GM23248 (cell line): Measurements from ENCODE around the gene TWNK. TPM values are rescaled to one million over a fixed set of nuclear protein-coding genes. Genes with fewer than 3 reads are reported as not detected.

Source experiments
- DNase-seq: peaks from one replicate; pipeline ENCODE4 v3.0.0-alpha.2; 2015
- H2AFZ ChIP-seq: fragments of 200-600 bp; sonication (generic); 2 replicates; pipeline ENCODE4 v1.6.1; 2016; ENCODE audit warnings: antibody characterized with exemption
- H3F3A ChIP-seq: fragments of 200-600 bp; sonication (generic); 2 replicates; pipeline ENCODE4 v1.6.1; 2016; ENCODE audit warnings: mild to moderate bottlenecking, antibody characterized with exemption, mixed run types; ENCODE audit not compliant: insufficient read depth
- H3K27ac ChIP-seq: fragments of 200-600 bp; sonication (generic); 2 replicates; pipeline ENCODE4 v1.5.1; 2016; ENCODE audit warnings: mild to moderate bottlenecking
- H3K27me3 ChIP-seq: fragments of 200-600 bp; sonication (generic); replicated peaks from 2 replicates; pipeline ENCODE4 v1.6.1; 2016; ENCODE audit warnings: mild to moderate bottlenecking; ENCODE audit not compliant: insufficient read depth
- H3K36me3 ChIP-seq: fragments of 200-600 bp; sonication (generic); 2 replicates; pipeline ENCODE4 v1.6.1; 2016; ENCODE audit warnings: low read depth, mild to moderate bottlenecking
- H3K4me1 ChIP-seq: fragments of 200-600 bp; sonication (generic); 2 replicates; pipeline ENCODE4 v1.6.1; 2016; ENCODE audit warnings: mild to moderate bottlenecking; ENCODE audit not compliant: insufficient read depth
- H3K4me2 ChIP-seq: fragments of 200-600 bp; sonication (generic); one replicate; pipeline ENCODE4 v1.6.1; 2016; ENCODE audit warnings: mild to moderate bottlenecking; ENCODE audit not compliant: unreplicated experiment
- H3K4me3 ChIP-seq: fragments of 200-600 bp; sonication (generic); 2 replicates; pipeline ENCODE4 v1.5.1; 2016; ENCODE audit warnings: mild to moderate bottlenecking
- H3K79me2 ChIP-seq: fragments of 200-600 bp; sonication (generic); 2 replicates; pipeline ENCODE4 v1.6.1; 2016; ENCODE audit warnings: mild to moderate bottlenecking; ENCODE audit not compliant: insufficient read depth
- H3K9ac ChIP-seq: fragments of 200-600 bp; sonication (generic); 2 replicates; pipeline ENCODE4 v1.6.1; 2016; ENCODE audit warnings: mild to moderate bottlenecking
- H3K9me2 ChIP-seq: fragments of 200-600 bp; sonication (generic); 2 replicates; pipeline ENCODE4 v1.6.1; 2016; ENCODE audit warnings: mixed run types, mild to moderate bottlenecking, moderate library complexity; ENCODE audit not compliant: insufficient read depth
- H3K9me3 ChIP-seq: fragments of 200-600 bp; sonication (generic); one replicate; pipeline ENCODE4 v1.6.1; 2017; ENCODE audit warnings: low read depth
- H4K20me1 ChIP-seq: fragments of 200-600 bp; sonication (generic); 2 replicates; pipeline ENCODE4 v1.6.0; 2016; ENCODE audit not compliant: insufficient read depth
- EZH2 ChIP-seq: fragments of 200-600 bp; sonication (generic); IDR thresholded peaks from 2 replicates; pipeline ENCODE4 v1.6.1; 2018; ENCODE audit warnings: antibody characterized with exemption, mild to moderate bottlenecking; ENCODE audit not compliant: insufficient read depth, poor library complexity, severe bottlenecking
- EZH2phosphoT487 ChIP-seq: fragments of 200-600 bp; sonication (generic); IDR thresholded peaks from 2 replicates; pipeline ENCODE4 v1.6.1; 2018; ENCODE audit warnings: antibody characterized with exemption, moderate library complexity, mild to moderate bottlenecking, low read depth; ENCODE audit not compliant: insufficient read depth
- WGBS, 2 experiments: methylation state at CpG; one replicate each; pipeline ENCODE4 v1.1.6; 2015 to 2017; ENCODE audit warnings: low lambda C conversion rate in 2 of 2, low coverage in 1 of 2; ENCODE audit errors: missing lambda C conversion rate in 2 of 2; 5-methylcytosine and 5-hydroxymethylcytosine counted together
- in situ Hi-C: fragments of 300-500 bp; cut with MboI; formaldehyde crosslinking; loops from 2 replicates; pipeline ENCODE4 v1.15.0; 2020
- polyA plus RNA-seq: library from polyadenylated mRNA; unstranded; fragments of >200 nt; fragmentation: Nextera tagmentation; extraction: Ambion mirVana; gene quantifications from 2 replicates; pipeline ENCODE4 v1.2.1, GENCODE V29; 2016
- total RNA-seq: library from RNA; depleted of rRNA; stranded (reverse); fragments of >200 nt; shearing (Covaris generic); gene quantifications from 2 replicates; pipeline ENCODE4 v1.2.3, GENCODE V29; 2014

TWNK gene
- total and polyA plus RNA-seq, 2 experiments from 2014 or later, result 4.4 TPM

DNA sequence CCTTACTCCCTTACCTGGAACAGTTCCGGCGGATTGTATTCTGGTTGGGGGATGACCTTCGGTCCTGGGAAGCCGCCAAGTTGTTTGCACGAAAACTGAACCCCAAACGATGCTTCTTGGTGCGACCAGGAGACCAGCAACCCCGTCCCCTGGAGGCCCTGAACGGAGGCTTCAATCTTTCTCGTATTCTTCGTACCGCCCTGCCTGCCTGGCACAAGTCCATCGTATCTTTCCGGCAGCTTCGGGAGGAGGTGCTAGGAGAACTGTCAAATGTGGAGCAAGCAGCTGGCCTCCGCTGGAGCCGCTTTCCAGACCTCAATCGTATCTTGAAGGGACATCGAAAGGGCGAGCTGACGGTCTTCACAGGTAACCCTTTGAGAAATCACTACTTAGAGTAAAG, 1.7 kb downstream of the TWNK start:
- no peak overlapping the region for H3K27ac ChIP-seq
- H3K4me1 ChIP-seq, result peaks cover 15% of the 10 kb centered on the region; the same call in 1 of the 2 replicates
- H2AFZ ChIP-seq, result no peak overlapping the region
- H3K4me2 ChIP-seq, result no peak overlapping the region
- peaks cover 15% of the 10 kb centered on the region; the same call in 1 of the 2 replicates for H3K36me3 ChIP-seq
- TF ChIP-seq EZH2, result no peak
- TF ChIP-seq EZH2phosphoT487, result no peak
- H3K9me2 ChIP-seq, result no peaks in the 10 kb centered on the region
- 0 out of 2 replicates have a peak, but pooled peaks cover 6% of the 10 kb centered on the region for H3F3A ChIP-seq
- 92 to 93% methylated on average over 21 of the region's 21 CpGs for WGBS, 2 experiments
- in situ Hi-C loops, result no loop called here
- no peak for DNase-seq
- H3K9ac ChIP-seq, result no peak overlapping the region
- H3K9me3 ChIP-seq, result no peaks in the 10 kb centered on the region
- H3K27me3 ChIP-seq, result no peaks in the 10 kb centered on the region
- no peak overlapping the region for H3K4me3 ChIP-seq
- H4K20me1 ChIP-seq, result no peaks in the 10 kb centered on the region
- H3K79me2 ChIP-seq, result peaks cover 60% of the 10 kb centered on the region

- no peak overlapping the region for H3K4me3 ChIP-seq
- H2AFZ ChIP-seq, result no peak overlapping the region
- no peaks in the 10 kb centered on the region for H4K20me1 ChIP-seq
- no peak overlapping the region for H3K4me2 ChIP-seq
- no peaks in the 10 kb centered on the region for H3K27me3 ChIP-seq
- no peaks in the 10 kb centered on the region for H3K9me2 ChIP-seq
- peak; percentile 62 for DNase-seq
- in situ Hi-C loops, result no loop called here
- peaks cover 15% of the 10 kb centered on the region; the same call in 1 of the 2 replicates for H3F3A ChIP-seq
- WGBS, 2 experiments, result 51 to 53% methylated on average over 10 of the region's 10 CpGs
- H3K36me3 ChIP-seq, result peaks cover 15% of the 10 kb centered on the region; the same call in 1 of the 2 replicates
- TF ChIP-seq EZH2phosphoT487 (no peak), EZH2 (no peak)
- H3K9ac ChIP-seq, result no peak overlapping the region
- H3K4me1 ChIP-seq, result peaks cover 10% of the 10 kb centered on the region
- peaks cover 20% of the 10 kb centered on the region for H3K79me2 ChIP-seq
- H3K27ac ChIP-seq, result no peak overlapping the region
- H3K9me3 ChIP-seq, result no peaks in the 10 kb centered on the region
Measured at GRCh38 chr10:100993986-100994708, 6.8 kb downstream of the TWNK start.

DNA sequence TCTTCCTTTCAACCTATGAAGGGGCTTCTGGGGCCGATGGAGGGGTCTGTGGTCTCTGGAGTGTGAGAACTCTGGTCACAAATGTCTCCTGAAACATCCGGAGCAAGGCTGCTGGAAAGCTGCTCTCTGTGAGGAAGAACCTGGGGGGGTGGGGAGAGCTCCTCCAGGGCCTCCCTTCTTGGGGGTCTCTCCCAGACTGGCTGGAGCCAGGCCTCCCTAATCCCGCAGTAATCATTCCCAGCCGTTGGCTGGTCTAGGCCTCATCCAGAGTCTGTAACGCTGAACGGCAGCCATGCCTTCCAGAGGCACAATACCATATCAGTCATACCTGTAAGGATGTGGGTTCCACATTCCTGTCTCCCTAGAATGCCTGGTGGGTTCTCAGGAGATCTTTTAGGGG, 7.8 kb downstream of the TWNK start:
- Histone ChIP-seq H3K9ac (no peak overlapping the region), H3K9me3 (no peaks in the 10 kb centered on the region), H3K4me2 (no peak overlapping the region), H3K27me3 (no peaks in the 10 kb centered on the region), H3K4me3 (no peak overlapping the region), H4K20me1 (no peaks in the 10 kb centered on the region), H3F3A (peaks cover 18% of the 10 kb centered on the region; the same call in 1 of the 2 replicates), H3K4me1 (peaks cover 10% of the 10 kb centered on the region), H2AFZ (no peak overlapping the region), H3K9me2 (no peaks in the 10 kb centered on the region), H3K27ac (no peak overlapping the region), H3K79me2 (peaks cover 14% of the 10 kb centered on the region), H3K36me3 (peaks cover 13% of the 10 kb centered on the region; the same call in 1 of the 2 replicates)
- in situ Hi-C loops, result no loop called here
- 64 to 69% methylated on average over 6 of the region's 6 CpGs for WGBS, 2 experiments
- TF ChIP-seq EZH2 (no peak), EZH2phosphoT487 (no peak)
- DNase-seq, result no peak

- in situ Hi-C loops, result no loop called here
- H3K4me1 ChIP-seq, result peaks cover 18% of the 10 kb centered on the region
- peak overlapping the region; percentile 91 for H3K27ac ChIP-seq
- peak overlapping the region; percentile 98 for H3K4me3 ChIP-seq
- no peaks in the 10 kb centered on the region for H3K9me3 ChIP-seq
- no peaks in the 10 kb centered on the region for H3K9me2 ChIP-seq
- peak; percentile 53 for DNase-seq
- TF ChIP-seq EZH2, result no peak
- WGBS, 2 experiments, result 6 to 11% methylated on average over 35 to 46 of the region's 46 CpGs
- H2AFZ ChIP-seq, result peak overlapping the region; percentile 81
- peaks cover 21% of the 10 kb centered on the region for H3K79me2 ChIP-seq
- H3K36me3 ChIP-seq, result no peaks in the 10 kb centered on the region
- peak overlapping the region; percentile 86 for H3K4me2 ChIP-seq
- H3K9ac ChIP-seq, result peak overlapping the region; percentile 100
- no peaks in the 10 kb centered on the region for H3K27me3 ChIP-seq
- no peaks in the 10 kb centered on the region for H4K20me1 ChIP-seq
- H3F3A ChIP-seq, result peaks cover 29% of the 10 kb centered on the region
Measured at GRCh38 chr10:100996678-100997359, 9.5 kb downstream of the TWNK start.
